GM18502 (cell line): ENCODE results near the gene FLT3.

Experiments
- ATAC-seq: cut with Tn5 transposase; IDR thresholded peaks from one replicate; pipeline ENCODE4 v1.9.1; 2021; ENCODE audit warnings: mild to moderate bottlenecking; ENCODE audit not compliant: unreplicated experiment, poor library complexity

The FLT3 gene

DNA sequence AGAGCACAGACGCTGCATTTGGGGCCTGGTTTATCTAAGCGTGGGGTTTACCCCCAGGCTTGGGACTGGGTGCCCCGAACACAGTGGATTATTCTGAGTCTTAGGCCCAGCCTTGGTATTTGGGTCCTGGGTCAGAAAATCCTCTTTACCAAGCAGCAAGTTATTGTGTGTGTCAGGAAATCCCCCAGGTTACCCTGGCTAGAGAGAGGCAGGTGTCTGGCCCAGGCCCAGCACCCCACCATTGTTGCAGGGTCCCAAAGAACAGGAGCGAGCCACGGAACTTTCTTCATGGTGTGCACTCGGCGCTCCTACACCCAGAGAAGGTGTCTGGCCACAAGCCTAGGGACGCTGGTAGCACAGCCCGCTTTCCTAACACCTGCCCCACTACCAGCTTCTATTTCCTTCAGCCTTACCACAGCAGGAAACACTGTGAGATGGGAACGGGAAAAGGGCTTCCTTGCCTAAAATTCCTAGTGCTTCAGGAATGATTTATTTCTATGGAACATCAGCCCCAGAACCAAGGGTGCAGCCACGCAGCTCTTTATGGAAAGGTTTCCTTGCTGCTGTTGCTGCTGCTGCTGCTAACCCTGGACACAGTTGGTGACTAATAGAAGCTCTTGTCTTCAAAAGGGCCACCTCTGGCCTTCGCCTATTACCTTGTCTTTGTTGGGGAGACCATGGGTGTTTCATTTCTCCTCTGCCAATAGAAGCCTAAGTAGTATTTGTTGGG is 123.8 kb downstream of the FLT3 start:
- no peak for ATAC-seq

DNA sequence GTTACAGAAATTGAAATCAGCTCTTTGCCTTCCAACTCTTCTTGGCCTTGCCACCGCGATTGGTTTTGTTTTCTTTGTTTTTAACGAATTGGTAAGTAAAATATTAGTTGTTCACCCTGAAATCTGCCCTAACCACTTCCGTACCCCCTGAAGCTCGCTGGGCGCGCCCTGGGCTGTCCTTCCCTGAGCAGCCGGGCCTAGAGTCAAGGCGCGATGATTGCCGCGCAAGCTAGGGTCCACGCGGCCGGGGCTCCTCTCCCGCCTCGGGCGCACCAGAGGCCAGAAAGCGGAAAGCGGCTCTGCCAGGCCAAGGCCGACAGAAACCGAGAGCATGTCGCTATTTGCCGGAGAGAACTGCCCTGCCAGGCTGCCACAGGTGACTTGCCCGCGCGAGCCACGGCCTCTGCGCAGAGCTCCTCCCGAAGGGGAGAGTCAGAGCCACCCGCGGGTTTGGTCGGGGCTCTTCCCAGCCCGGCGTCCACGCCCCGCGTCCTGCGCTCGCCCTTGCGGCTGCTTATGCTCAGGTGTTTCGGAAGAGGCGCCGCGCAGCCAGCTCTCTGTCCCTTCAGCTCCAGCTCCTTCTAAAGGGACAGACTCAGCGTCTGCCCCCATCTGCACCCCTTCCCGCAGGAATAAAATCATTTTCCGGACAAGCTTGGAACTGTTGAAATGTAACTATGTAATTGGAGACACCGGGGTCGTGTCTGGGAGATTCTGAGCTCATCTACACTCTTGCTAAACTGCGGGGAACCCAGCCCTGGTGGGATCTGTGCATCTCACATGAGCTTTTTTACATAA is 124.6 kb downstream of the FLT3 start:
- no peak for ATAC-seq

DNA sequence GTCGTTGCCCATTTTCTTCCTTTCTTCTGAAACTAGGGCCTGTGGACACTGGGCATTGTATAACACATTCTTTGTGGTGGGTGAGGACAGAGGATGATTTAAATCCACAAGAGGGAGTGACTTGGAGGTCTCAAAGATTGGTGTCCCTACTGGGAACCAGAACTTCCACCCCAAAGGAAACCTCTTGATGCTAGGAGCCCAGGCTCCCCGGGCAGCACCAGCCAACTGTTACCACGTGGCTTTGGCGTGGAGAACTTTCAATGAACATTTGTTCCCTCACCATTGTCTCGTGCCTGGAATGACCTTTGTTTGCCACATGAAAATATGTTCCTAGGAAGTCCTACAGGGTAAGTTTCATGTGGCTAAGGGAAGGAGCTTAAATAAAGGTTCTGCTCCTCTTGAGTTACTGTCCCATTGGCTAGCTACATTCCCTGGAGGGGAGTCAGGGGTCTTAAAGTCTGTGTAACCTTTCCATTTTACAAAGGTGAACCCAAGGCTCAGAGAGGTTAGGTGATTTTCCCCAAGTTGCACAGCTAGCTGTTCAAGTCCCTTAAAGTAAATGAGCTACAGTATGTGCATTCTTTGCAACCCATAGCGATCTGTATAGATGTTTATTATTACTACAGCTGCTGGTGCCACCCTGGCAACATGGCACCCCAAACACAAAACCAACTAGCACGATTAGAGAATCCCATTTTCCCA is 126.3 kb downstream of the FLT3 start:
- ATAC-seq = no peak

DNA sequence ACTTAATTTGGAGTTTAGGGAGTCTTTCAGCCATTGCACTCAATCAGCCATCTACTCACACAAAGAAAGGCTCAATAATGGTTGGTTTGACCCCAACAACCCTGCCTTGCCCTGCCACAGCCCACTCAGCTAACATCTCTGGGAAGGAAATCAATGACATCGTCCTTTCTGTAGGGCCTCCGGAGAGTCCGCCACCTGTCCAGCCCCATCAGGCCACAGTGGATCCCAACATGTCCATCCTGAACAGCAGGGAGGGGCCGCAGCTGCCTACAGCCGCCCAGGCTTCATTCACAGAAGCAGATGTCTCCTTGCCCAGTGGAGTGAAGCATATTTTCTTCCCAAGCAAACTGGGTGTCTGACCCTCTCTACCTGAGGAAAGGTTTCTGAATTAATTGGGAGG is 127.1 kb downstream of the FLT3 start:
- no peak for ATAC-seq

DNA sequence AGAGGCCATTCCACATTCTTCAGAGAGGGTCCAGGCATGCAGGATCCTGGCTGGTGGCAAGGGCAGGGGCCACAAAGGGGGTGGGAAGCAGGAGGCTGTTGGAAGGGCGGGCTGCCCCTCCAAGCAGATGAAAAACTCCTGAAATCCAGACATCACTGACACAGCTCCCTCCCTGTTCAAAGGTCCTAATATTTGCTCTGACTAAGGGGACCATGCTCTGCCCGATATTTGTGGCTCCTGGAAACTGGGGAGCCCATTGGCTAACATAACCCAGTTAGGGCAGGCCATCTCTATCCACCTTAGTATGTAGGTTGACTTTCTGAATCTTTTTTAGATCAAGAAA is 127.9 kb downstream of the FLT3 start:
- ATAC-seq = no peak

DNA sequence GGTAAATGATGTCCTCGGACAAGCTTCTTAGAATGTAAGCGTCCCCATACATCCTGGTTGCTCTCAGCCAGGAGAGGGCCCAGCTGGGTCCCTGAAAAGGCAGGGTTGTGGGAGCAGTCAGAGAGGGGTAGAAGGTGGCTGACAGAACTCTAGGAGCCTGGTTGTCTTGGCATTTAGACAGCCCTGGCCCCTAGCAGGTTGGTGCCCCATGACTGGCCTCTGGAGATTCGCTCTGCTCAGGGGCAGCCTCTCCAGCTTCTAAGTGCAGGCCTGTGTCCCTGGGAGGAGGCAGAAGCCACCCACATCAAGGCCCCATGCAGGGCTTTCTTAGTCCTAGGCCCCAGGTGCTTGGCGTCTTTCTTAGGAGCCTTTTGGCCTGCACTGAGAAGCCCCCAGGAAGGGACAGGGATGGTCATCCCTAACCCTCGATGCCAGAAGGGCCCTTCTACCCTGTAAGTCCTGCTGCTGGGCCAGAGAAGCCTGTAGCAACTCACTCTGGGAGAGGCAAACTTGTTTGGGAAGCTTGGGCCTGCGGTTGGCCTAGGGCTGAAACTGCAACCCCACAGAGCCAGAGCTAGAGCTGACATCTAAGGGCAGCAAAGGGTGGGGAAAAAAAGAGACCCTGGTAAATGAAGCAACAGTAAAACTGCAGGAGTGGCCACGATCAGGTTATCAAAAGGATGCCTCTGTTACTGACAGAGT is 128.4 kb downstream of the FLT3 start:
- no peak for ATAC-seq

DNA sequence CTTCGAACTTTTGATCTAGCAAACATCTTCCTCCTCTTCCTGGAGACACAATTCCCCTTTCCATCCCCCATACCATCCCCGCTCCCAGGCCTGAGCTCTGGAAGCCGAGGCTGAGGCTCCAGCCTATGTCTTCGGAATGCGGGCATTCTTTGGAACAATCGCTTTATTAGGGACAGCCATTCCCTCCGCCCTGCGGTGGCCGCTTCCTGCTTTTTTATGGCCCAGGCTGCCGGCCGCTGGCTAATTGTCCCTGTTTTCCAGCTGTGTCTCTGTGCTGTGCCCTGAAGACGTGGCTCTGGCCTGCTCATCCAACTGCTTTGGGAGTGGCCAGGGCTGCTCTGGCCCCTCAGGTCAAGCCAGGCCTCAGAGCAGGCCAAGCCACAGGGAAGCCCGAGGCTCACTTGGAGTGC is 129.1 kb downstream of the FLT3 start:
- no peak for ATAC-seq

DNA sequence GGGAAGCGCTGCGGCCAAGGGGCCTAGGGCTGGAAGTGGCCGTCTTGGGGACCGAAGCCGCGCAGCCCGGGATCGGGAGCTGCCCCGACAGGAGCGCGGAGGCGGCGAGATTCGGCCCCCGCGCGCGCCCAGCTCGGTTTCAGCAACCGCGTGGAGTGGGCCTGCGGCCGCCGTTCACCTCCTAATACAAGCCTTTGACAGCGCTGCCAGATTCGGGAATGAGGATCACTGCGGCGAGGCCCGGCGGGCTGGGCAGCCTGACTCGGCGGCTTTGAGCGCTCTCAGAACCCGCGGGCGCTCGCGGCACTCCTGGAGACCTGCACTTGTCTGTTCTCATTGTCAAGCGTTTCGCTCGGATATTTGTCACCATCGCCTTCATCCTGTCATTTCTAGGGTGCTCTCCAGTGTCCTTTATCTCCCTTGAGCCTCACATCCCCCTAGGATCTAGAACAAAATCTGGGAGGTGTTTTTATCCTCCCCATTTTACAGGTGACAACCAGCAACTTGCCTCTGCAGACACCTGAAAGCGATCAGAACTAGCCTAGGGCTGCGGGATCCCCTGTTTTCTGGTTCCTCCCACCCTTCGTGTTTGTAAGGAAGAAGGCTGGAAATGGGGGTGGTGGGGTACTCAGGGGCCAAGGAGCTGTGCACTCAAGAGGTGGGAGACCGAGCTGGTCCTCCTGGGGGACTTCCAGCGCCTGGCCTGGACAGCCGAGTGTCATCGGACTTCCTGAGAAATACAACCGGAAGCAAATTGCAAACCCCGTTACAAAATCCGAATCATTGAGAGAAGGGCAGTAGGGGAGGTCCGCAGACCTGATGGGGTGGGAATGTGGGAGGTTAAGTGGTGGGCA is 129.8 kb downstream of the FLT3 start:
- ATAC-seq = no peak

DNA sequence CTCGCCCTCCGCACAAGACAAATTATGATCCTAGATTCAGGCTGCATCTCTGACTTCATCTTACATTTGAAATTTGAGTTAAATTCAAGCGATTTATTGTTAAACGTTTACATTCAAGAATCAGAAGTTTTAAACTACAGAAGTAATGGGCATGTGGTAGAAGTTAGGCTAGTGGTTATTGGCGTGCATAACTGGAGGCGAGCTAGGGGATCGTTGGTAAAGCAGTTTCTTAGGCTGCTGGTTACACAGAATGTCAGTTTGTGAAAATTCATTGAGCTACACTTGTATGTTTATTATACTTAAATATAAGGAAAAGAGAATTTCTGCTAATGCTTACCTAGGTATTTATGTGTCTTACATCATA is 130.5 kb downstream of the FLT3 start:
- no peak for ATAC-seq

DNA sequence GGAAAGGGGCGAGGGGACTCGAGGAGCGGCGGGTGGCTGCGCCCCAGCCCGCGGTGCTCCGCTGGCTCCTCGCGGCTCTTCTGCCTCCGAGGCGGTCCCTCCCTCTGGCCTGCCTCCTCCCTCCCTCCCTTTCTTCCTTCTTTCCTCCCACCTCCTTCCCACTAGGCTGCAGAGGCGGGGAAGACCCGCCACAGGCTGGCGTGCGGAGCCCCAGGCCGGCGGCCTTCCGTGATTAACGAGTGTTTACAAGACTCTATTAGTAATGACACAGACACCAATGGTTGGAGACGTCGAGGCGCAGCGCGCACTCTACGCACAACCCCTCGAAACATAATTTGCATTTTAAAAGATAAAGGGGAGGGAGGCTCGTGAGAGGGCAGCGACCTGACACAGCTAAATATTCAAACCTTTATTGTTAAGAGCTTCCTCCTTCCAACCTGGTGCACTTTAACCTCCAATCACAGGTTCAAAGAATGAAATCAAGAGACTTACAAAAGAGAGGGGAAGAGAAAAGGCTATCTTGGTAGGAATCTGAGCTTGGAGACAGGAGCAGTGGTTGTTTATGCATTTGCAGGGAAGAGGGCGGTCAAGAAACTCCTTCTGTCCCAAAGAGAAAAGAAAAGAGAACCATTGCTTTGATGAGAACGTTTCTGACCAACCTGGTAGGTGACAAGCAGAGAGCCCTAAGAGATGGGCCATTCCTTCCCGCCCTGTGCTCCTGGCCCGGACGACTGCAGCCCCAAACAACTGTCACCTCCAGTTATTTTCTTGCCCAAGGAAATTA is 131.1 kb downstream of the FLT3 start, which contains the start of gene CDX2:
CDX2 (minus strand) TSS at position 234 of the 784 bp plus-strand sequence. CDS start 309 bp downstream, outside the sequence.
- no peak for ATAC-seq

DNA sequence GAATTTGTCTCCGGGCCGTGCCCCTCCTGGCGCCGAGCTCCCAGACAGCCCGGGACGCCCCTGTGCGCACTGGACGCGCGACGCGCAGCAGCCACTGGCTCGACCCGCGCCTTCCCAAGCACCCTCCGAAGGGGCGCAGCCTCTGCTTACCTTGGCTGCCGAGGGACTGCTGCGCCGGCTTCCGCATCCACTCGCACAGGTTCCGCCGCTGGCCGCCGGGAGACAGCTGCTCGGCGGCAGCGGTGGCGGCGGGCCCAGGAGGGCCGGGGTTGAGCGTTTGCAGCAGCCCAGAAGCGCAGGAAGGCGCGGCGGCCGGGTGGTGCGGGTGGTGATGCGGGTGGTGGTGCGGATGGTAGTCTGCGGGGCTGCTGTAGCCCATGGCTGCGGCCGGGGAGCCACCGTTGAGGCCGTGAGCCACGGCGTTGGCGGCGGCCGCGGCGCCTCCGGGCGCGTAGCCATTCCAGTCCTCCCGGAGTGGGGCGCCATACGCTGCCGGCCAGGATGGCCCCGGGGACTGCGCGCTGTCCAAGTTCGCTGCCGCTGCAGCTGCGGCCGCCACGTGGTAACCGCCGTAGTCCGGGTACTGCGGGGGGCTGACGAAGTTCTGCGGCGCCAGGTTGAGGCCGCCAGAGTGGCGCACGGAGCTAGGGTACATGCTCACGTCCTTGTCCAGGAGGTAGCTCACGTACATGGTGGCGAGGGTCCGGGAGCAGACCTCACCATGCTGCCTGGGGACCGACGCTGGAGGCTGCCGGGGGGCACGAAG is 131.9 kb downstream of the FLT3 start:
- ATAC-seq = no peak

DNA sequence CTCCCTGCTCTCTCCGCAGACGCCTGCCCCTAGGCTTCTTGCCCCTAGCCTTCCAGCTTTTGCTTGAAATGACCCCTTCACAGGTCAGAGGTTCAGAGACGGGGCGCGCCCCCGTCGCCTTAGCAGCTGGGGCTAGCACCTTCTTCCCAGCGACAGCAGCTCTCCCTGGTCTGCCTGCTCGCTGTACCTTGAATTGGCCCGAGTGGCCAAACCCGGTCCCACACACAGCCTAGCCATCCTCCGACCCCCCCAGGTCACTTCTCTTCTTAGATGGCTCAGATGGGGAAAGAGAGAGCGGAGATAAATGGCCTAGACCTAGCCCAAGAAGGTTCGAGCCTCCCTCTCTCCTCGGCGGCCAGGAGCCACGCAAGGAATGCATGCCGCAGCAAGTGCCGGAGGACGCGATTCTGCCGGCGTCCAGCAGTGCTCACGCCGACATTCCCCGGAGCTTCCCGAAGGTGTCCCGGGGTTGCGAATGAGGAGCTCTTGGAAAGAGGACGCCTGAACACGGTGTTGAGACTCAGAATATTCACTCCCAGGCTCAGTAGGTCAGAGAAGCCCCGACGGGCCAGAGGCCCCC is 132.6 kb downstream of the FLT3 start:
- ATAC-seq = no peak

DNA sequence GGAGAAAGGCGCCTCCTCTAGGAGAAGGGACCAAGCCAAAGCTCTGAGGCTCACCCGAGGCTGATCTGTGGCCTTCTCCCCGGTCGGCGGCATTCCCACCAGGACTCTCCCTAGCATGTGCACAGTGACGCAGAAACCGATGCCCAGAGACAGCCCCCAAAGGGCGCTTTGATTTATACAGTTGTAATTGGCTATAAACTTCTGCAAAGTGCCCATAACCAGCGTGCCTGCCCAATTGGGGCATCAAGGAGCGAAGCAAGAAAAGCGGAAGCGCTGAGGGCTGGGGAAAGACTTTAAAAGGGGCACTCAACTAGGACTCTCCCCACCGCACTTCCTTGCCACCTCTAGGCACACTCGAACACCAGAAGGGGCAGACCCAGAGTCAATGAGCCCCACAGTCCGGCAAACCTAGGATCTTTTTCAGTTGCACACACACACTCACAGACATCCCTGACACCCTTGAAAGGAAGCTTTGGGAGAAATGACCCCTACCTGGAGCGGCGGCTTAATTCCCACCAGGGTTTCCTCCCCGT is 133.1 kb downstream of the FLT3 start:
- no peak for ATAC-seq

DNA sequence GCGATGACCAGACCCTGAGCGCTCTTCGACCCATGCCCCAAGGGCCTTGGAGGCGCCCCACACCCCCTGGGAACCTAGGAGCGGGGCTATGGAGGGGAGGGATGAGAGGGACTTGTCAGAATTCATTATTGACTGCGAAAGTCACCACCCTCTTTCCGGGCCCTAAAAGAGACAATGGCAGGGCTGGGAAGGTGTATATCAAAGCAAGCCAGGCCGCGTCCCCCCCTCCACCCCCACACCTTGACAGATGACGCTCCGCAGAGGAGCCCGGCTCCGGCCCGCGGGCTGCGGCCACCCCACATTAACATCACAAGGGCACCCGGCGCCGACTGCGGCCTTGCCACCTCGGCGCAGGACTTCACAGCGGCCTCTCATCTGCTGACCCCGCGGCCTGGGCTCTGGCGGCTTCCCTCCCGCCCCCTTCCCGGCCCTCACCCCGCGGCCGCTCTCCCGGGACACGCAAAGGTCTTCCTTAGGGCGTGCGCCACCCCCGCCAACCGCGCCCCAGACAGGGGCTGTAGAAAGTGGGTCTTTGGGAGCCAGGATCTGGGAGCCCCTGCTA is 133.7 kb downstream of the FLT3 start:
- ATAC-seq = no peak

DNA sequence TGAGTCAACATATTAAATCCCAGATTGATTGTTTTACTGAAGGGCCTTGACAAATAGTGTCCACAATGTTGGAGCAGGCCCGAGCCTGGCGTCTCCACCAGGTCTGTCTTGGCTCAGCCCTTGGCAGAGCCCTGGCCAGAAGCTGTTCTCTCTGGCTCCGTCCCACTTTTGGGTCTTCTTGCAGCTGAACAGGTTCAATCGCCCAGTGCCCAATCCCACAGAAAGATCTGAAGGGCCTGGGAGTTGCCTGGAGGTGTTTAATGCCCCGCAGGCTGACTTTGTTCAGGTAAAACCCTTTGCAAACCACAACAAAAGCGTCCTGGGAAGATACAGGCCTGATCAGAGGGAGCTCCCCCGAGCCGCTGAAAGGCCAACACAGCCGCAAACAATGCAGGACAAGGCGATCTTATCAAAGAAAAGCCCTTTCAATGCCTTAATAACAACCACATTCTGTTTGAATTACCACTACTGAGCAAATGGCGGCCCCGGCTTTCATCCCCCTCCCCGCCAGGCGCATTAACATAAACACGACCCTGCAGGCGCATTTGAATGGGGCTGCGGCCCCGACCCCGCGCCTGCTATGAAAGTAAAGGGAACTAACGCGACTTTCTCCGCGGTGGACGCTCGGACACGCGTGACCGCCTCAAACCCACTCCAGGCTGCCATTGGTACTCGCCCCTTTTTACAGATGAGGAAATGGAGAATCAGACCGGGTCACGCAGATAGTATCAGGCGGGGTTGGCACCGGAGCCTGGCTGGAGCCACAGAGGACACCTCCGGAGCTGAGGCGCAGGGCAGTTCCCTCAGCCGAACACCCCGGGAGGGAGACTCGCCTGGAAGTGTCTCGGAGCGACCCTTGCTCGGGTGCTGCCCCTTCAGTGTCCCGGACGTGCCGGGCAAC is 134.4 kb downstream of the FLT3 start:
- no peak for ATAC-seq

DNA sequence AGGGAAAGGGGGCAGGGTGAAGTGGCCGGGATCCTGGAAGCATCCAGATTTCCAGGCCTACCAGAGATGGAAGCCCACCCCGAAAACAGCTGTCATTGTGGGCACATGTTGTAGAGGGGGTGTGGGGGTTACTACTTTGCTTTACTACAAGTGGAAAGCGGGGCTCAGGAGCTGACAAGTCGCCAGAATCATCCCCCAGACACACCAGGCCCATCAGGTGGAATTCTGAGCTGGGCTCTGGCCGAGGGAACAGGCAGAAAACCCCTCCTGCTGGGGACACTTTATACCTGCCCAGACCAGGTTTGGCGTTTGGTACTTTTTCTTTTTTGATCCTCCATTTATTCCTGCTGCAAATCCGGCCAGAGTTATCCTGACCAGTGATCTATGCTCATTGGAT is 135.0 kb downstream of the FLT3 start:
- no peak for ATAC-seq
